Coronary artery (tissue), 2 donors: ENCODE results near the gene MTUS2.

ENCODE experiments used
- DNase-seq: peaks from one replicate; pipeline ENCODE4 v3.0.0-alpha.2; 2017; ENCODE audit warnings: low spot score
- H3K27ac ChIP-seq, 2 donors: fragments of 200-600 bp; sonication (generic); one replicate each; pipeline ENCODE4 v1.5.1; 2016 to 2019
- H3K4me3 ChIP-seq: fragments of 200-600 bp; sonication (generic); 2 replicates; pipeline ENCODE4 v1.5.1; 2016; ENCODE audit warnings: mild to moderate bottlenecking, moderate library complexity
- TF ChIP-seq, protein P1 (sequence below): fragments of 200-600 bp; sonication (generic); IDR thresholded peaks from one replicate; pipeline ENCODE4 v1.5.1; 2019; ENCODE audit warnings: antibody characterized with exemption

The MTUS2 gene

DNA sequence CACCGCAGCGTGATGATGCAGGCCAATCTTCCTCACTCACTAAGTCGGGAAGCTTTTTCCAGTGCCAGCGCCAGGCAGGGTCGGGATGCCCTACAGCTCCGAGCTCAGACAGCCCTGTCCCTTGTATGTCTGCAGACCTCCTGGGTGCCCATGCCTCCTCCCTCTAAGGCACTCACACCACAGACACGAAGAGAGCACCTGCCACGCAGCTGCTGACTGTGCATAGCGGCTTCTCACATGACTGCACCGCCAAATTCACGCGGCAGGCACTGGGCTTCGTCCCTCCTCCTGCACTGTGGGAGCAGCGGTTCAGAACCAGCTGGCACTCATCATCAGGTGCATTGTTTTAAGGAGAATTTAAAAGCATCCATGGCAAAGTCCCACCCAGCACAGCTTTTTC lies 687.2 kb downstream of the MTUS2 start:
- no peak overlapping the region for H3K27ac ChIP-seq
- H3K4me3 ChIP-seq: no peak overlapping the region
- no peak for DNase-seq
- TF ChIP-seq, protein P1, sequence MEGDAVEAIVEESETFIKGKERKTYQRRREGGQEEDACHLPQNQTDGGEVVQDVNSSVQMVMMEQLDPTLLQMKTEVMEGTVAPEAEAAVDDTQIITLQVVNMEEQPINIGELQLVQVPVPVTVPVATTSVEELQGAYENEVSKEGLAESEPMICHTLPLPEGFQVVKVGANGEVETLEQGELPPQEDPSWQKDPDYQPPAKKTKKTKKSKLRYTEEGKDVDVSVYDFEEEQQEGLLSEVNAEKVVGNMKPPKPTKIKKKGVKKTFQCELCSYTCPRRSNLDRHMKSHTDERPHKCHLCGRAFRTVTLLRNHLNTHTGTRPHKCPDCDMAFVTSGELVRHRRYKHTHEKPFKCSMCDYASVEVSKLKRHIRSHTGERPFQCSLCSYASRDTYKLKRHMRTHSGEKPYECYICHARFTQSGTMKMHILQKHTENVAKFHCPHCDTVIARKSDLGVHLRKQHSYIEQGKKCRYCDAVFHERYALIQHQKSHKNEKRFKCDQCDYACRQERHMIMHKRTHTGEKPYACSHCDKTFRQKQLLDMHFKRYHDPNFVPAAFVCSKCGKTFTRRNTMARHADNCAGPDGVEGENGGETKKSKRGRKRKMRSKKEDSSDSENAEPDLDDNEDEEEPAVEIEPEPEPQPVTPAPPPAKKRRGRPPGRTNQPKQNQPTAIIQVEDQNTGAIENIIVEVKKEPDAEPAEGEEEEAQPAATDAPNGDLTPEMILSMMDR: no peak

DNA sequence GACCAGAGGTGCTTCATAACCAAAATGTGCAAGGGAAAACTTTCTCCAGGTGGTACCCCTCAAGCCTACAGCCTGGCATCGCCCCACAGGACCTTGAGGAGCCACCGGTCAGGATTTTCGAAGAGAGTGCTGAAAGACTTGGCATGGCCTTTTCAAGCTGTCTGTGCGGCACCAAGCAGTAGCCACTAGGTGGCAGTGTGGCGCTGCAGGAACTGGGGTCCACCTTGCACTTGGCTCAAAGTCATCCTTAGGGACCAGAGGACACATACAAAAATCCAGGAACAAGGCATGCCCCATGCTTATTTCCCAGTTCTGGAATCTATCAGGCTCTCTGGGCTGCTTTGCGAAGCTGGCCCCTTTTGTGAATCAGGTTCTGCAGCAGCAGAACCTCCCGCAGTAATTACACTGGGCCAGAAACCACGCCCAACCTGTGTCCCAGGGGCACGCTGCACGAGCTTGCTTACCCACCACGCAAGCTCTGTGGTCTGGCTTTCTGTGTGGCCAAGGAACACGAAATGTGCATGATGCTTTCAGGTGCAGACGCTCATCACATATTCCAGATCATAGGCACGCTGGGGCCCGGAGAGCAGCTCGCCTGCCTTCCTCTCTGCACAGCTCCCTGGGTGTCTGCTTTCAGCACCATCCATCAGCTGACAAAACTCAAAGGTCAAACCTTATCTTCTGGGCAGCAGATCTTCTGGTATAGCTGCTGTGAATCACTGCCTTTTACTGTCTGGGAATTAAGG lies 688.2 kb downstream of the MTUS2 start:
- TF ChIP-seq, protein P1: peak; percentile 96
- no peak overlapping the region for H3K27ac ChIP-seq
- peak; percentile 86 for DNase-seq
- H3K4me3 ChIP-seq: no peak overlapping the region

DNA sequence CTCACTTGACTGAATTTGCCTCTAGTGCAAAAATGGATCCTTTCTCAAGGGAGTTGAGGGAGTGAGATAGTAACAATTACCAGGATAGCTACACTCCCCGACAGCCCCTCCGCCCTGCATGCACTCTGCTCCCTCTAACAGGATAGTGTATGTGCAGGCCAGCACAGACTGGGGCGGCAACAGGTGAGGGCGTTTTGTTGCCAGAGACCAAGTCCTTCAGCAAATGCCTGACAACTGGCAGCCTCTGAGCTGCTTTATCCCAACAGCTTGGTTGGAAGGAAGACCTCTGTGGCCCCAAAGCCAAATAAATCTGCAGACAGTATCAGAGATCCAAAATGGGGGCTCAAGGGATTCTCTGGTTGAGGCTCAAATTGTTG lies 688.7 kb downstream of the MTUS2 start:
- TF ChIP-seq, protein P1: no peak
- no peak for DNase-seq
- Histone ChIP-seq H3K27ac (no peak overlapping the region), H3K4me3 (no peak overlapping the region)

DNA sequence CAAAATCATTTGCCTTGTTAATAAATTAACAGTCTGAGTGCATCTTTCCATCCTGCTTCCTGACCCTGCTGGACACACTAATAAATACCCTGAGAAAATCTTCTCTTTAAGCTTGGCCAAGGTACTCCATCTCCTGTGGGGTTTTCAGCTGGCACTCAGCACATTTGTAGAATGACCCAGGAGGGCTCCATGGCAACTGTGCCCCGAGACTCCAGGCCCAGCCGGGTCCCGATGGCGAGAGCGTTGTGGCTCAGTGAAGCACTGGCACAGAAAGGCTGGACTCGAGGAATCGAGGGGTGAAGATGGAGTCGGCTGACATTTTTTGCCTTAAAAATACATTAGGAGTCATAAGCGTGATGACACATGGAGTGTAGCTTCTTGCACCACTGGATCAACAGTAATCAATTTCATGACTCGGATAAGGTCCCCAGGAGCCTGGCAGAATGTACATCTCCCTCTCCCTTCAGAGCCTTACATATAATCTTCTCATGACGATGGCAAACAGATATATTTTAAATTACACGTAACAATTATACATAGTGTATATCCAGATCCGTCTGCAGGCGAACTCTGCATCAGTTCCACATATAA lies 690.0 kb downstream of the MTUS2 start:
- Histone ChIP-seq H3K27ac (no peak overlapping the region), H3K4me3 (no peak overlapping the region)
- TF ChIP-seq, protein P1: no peak
- DNase-seq: no peak

GRCh38 chr13:29510651-29511084 lies 690.5 kb downstream of the MTUS2 start:
- H3K27ac ChIP-seq: no peak overlapping the region
- DNase-seq: no peak

GRCh38 chr13:29511106-29511796 lies 691.1 kb downstream of the MTUS2 start:
- TF ChIP-seq, protein P1: no peak
- DNase-seq: no peak
- no peak overlapping the region for H3K27ac ChIP-seq
- H3K4me3 ChIP-seq: no peak overlapping the region

More at GRCh38 chr13:29510651-29511084, 690.5 kb downstream of the MTUS2 start:
- TF ChIP-seq, protein P1: no peak
- H3K4me3 ChIP-seq: no peak overlapping the region
